ENCODE data around the gene PTBP1. TPM values are rescaled to one million over a fixed set of nuclear protein-coding genes. Genes with fewer than 3 reads are reported as not detected.

PTBP1 gene
- total RNA-seq, 2 donors from 2014 or later = 49.4 to 73.9 TPM

DNA sequence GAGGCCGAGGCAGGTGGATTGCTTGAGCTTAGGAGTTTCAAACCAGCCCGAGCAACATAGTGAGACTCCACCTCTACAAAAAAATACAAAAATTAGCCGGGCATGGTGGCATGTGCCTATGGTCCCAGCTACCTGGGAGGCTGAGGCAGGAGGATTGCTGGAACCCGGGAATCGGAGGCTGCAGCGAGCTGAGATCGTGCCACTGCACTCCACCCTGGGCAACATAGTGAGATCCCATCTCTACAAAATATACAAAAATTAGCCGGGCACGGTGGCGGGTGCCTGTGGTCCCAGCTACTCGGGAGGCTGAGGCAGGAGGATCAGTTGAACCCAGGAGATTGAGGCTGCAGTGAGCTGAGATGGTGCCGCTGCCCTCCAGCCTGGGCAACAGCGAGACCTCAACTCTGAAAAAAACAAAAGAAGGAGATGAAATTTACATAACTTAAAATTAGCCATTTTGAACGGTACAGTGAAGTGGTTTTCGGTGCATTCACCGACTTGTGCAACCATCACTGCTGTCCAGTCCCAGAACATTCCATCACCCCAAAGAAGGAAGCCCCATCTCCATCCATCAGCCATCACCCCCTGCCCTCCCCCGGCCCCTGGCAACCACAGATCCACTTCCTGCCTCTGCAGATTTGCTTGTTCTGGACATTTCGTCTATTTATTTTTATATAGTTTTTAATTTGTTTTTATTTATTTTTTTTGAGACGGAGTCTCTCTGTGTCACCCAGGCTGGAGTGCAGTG is 28.8 kb downstream of the PTBP1 start:
- Histone ChIP-seq H3K27ac (no peak overlapping the region), H3K4me1 (peaks cover 0 to 17% of the 10 kb centered on the region in 2 donors), H3K27me3 (peaks cover 0 to 9% of the 10 kb centered on the region in 2 donors), H3K4me3 (no peak overlapping the region), H3K36me3 (no peaks in the 10 kb centered on the region), H3K9me3 (no peaks in the 10 kb centered on the region)
- TF ChIP-seq, protein P1, sequence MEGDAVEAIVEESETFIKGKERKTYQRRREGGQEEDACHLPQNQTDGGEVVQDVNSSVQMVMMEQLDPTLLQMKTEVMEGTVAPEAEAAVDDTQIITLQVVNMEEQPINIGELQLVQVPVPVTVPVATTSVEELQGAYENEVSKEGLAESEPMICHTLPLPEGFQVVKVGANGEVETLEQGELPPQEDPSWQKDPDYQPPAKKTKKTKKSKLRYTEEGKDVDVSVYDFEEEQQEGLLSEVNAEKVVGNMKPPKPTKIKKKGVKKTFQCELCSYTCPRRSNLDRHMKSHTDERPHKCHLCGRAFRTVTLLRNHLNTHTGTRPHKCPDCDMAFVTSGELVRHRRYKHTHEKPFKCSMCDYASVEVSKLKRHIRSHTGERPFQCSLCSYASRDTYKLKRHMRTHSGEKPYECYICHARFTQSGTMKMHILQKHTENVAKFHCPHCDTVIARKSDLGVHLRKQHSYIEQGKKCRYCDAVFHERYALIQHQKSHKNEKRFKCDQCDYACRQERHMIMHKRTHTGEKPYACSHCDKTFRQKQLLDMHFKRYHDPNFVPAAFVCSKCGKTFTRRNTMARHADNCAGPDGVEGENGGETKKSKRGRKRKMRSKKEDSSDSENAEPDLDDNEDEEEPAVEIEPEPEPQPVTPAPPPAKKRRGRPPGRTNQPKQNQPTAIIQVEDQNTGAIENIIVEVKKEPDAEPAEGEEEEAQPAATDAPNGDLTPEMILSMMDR (IDR thresholded peaks at IDR 0.05) = no peak
- DNase-seq (ENCODE audit: low spot score) = no peak

DNA sequence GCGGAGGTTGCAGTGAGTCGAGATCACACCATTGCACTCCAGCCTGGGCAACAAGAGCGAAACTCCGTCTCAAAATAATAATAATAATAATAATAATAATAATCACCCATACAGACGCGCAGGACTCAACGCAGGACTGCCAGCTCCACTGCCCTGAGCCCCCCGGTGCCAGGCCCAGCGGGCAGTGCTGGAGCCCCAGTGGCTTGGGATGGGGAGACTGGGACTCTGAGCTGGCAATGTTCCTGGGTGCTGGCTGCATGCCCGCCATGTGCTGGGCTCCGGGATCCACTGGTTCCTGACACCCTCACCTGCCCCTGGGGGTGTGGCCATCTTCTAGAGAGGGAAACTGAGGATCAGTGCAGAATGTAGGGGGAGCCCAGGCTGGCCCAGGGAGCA is 30.1 kb downstream of the PTBP1 start:
- H3K9me3 ChIP-seq = no peaks in the 10 kb centered on the region
- no peak for DNase-seq (ENCODE audit: low spot score)
- no peak overlapping the region for H3K4me3 ChIP-seq
- H3K27me3 ChIP-seq = peaks cover 0 to 5% of the 10 kb centered on the region in 2 donors
- no peaks in the 10 kb centered on the region for H3K36me3 ChIP-seq
- TF ChIP-seq, protein P1 (IDR thresholded peaks at IDR 0.05) = no peak
- H3K27ac ChIP-seq = no peak overlapping the region
- peaks cover 0 to 5% of the 10 kb centered on the region in 2 donors for H3K4me1 ChIP-seq

DNA sequence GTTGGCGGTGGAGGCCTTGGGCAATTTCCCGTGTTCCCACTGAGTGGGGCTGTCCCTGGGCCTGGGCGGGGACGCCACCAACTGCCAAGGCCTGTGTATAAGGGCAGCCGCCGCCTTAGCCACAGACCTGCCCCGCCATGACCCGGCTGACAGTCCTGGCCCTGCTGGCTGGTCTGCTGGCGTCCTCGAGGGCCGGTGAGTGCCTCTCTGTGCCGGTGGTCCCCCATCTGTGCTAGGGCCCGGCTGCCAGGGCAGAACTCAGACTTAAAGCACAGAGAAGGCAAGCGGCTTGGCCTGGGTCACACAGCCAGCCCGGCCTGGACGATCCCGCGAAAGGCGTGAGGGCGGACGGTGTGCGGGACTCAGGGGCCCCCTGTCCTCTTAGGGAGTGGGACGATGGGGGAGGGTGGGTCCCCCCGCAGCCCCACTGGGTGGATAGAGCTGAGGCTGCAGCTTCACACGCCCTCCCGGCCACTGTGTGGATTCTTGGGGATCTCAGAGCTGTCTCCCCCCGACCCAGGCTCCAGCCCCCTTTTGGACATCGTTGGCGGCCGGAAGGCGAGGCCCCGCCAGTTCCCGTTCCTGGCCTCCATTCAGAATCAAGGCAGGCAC is 30.6 kb downstream of the PTBP1 start, which contains the start of gene AZU1:
AZU1 (plus strand) TSS at position 128 of the 612 bp plus-strand sequence; CDS start at position 138, 10 bp downstream.
- DNase-seq (ENCODE audit: low spot score) = no peak
- Histone ChIP-seq H3K4me1 (no peaks in the 10 kb centered on the region), H3K4me3 (no peak within 1 kb of the TSS), H3K27ac (no peak within 1 kb of the TSS), H3K36me3 (no peaks in the 10 kb centered on the region), H3K9me3 (no peaks in the 10 kb centered on the region), H3K27me3 (no peaks in the 10 kb centered on the region)
- TF ChIP-seq, protein P1 (IDR thresholded peaks at IDR 0.05) = no peak

DNA sequence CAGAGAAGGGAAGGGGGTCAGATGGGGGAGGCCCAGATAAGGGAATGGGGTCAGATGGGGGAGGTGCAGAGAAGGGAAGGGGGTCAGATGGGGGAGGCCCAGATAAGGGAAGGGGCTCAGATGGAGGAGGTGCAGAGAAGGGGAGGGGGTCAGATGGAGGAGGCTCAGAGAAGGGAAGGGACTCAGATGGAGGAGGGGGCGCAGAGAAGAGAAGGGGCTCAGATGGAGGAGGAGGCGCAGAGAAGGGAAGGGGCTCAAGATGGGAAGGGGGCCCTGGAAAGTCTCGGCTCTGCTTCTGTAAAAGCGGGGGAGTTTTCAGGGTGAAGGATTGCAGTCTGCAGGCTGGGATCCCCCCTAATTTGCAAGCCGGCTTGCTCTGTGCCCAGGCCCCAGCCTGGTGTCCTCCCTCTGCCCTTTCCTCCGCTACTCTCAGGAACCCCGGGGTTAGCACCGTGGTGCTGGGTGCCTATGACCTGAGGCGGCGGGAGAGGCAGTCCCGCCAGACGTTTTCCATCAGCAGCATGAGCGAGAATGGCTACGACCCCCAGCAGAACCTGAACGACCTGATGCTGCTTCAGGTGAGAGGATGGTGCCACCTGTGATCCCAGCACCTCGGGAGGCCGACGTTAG is 32.0 kb downstream of the PTBP1 start:
- TF ChIP-seq, protein P1 (IDR thresholded peaks at IDR 0.05) = no peak
- H3K27me3 ChIP-seq = no peaks in the 10 kb centered on the region
- no peak for DNase-seq (ENCODE audit: low spot score)
- no peak overlapping the region for H3K27ac ChIP-seq
- no peaks in the 10 kb centered on the region for H3K36me3 ChIP-seq
- no peak overlapping the region for H3K4me3 ChIP-seq
- H3K4me1 ChIP-seq = no peaks in the 10 kb centered on the region
- no peaks in the 10 kb centered on the region for H3K9me3 ChIP-seq

DNA sequence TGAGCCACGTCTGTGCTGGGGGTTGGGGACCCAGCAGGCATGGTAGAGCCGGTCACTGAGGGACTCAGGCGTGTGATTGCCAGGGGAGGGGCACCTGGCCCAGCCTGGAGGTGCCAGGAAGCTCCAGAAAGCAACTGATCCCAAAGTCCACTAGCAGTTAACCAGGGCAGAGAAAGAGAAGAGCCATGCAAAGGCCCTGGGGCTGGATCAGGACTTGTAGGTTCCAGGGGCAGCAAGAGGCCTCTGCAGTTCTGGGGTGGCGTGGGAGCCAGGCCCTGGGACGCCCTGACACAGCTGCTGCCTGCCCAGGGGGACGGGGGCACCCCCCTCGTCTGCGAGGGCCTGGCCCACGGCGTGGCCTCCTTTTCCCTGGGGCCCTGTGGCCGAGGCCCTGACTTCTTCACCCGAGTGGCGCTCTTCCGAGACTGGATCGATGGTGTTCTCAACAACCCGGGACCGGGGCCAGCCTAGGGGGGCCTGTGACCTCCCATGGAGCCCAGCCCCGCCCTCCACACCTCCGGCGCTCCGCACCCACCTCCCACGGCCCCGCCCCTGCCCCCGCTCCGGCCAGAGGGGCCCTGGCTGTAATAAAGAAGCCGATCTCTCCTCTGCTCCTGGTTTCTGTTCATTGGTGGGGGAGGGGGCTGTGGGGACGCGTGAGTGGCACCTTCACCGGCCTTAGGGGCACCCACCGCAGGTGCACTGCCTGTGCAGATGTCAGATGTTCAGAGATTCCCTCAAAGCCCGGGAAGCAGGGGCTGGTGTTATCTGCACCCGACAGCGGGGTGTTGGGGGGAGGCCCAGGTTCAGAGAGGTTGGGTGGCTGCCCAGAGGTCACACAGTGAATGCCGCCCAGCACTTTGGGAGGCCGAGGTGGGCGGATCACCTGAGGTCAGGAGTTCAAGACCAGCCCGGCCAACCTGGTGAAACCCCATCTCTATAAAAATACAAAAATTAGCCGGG is 34.4 kb downstream of the PTBP1 start:
- Histone ChIP-seq H3K4me3 (no peak overlapping the region), H3K27me3 (no peaks in the 10 kb centered on the region), H3K9me3 (no peaks in the 10 kb centered on the region), H3K4me1 (no peaks in the 10 kb centered on the region), H3K36me3 (no peaks in the 10 kb centered on the region), H3K27ac (no peak overlapping the region)
- no peak for DNase-seq (ENCODE audit: low spot score)
- TF ChIP-seq, protein P1 (IDR thresholded peaks at IDR 0.05) = no peak

All from right atrium auricular region (tissue), 2 donors.